Endothelial cell of coronary artery (primary cell): ENCODE data around the gene TCERG1. TPM values are rescaled to one million over a fixed set of nuclear protein-coding genes. Genes with fewer than 3 reads are reported as not detected.

Experiments used
- total RNA-seq: library from RNA; depleted of rRNA; stranded (reverse); fragments of >200 nt; gene quantifications from 2 replicates; pipeline ENCODE4 v1.2.3, GENCODE V29; 2014

Gene TCERG1
- 29.3 and 38.4 TPM in 2 replicates for total RNA-seq

GRCh38 chr5:146446861-146447733, at the start of gene TCERG1:
TSS of gene TCERG1 (plus strand) at chr5:146447333. CDS start at chr5:146447350, 17 bp downstream.

GRCh38 chr5:146516151-146516475, 69.0 kb downstream of the TCERG1 start, which contains the start of gene GPR151:
TSS of gene GPR151 (minus strand) at chr5:146516190. CDS start at chr5:146516113, 77 bp downstream.

Other genes with a start within 250 kb of the TCERG1 start
- 20.3 and 28.5 TPM in 2 replicates for gene RBM27, start 243.7 kb upstream of the TCERG1 start, total RNA-seq
- under 0.01 TPM in 1 of 2 replicates, not detected in the other for gene POU4F3, start 108.5 kb upstream of the TCERG1 start, total RNA-seq
- not detected in 2 replicates for gene GPR151, start 68.9 kb downstream of the TCERG1 start, total RNA-seq